SK-N-MC (cell line): ENCODE data around the gene PLPP4.

ENCODE experiments used
- FOXP2 ChIP-seq: optimal IDR thresholded peaks from 2 replicates; pipeline ENCODE3; 2011; ENCODE audit warnings: mild to moderate bottlenecking, moderate library complexity; ENCODE audit not compliant: insufficient read depth; ENCODE audit errors: extremely low read length, control extremely low read depth
- POLR2AphosphoS5 ChIP-seq: IDR thresholded peaks from 2 replicates; pipeline ENCODE4 v1.6.1; 2012; ENCODE audit warnings: mild to moderate bottlenecking, low read depth, low read length, borderline replicate concordance

DNA sequence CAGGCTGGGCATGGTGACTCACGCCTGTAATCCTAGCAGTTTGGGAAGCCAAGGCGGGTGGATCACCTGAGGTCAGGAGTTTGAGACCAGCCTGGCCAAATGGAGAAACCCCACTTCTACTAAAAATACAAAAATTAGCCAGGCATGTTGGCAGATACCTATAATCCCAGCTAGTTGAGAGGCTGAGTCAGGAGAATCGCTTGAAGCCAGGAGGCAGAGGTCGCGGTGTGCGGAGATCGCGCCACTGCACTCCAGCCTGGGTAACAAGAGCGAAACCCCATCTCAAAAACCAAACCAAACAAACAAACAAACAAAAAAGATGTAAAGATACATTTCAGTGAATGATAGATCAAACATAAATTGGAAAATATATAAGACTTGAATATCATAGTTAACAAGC, 105.9 kb downstream of the PLPP4 start:
- TF ChIP-seq FOXP2 (no peak), POLR2AphosphoS5 (no peak)
